C4-2B (cell line): Measurements from ENCODE around the gene GALNT1.

Source experiments
- CTCF ChIP-seq: fragments of 450-650 bp; conservative IDR thresholded peaks from 2 replicates; pipeline ENCODE4 v1.5.1; 2017; ENCODE audit warnings: mild to moderate bottlenecking
- ZFX ChIP-seq: fragments of 450-650 bp; IDR thresholded peaks from 2 replicates; pipeline ENCODE4 v1.6.1; 2017

DNA sequence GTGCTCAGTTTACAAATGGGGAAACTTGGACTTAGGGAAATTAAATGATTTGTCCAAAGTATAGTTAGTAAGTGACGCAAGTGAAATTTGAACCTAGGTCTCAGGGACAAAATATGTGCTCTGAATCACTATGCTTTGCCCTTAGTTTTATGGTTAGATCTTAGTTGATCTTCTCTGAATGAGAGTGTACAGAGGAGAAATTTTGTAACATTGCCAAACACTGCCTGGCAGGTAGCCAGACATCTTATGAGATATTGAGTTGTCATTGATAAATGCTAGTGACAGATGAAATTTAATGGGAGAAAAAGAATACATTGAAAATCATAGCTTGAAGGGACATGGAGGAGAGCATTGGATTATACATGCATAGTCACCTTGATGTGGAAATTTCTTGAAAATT lies 91.4 kb downstream of the GALNT1 start:
- TF ChIP-seq CTCF (no peak), ZFX (no peak)
